Prostate gland (tissue), 2 donors: ENCODE results near the gene CARD8.

Source experiments
- POLR2A ChIP-seq: fragments of 450-650 bp; IDR thresholded peaks from one replicate; pipeline ENCODE4 v1.6.1; 2016; ENCODE audit warnings: antibody characterized with exemption, mild to moderate bottlenecking
- POLR2AphosphoS5 ChIP-seq: sonication (generic); formaldehyde crosslinking; IDR thresholded peaks from one replicate; pipeline ENCODE4 v1.6.1; 2017; ENCODE audit warnings: antibody characterized with exemption
- TF ChIP-seq, protein P1 (sequence below), 4 experiments: fragments of 200-600 bp in 2 of 4; fragments of 450-650 bp in 2 of 4; sonication (generic) in 2 of 4; IDR thresholded peaks; 1 replicate in 3 of 4; 2 replicates in 1 of 4; pipeline ENCODE4 v1.5.1; 2016 to 2019; ENCODE audit warnings: antibody characterized with exemption in 4 of 4, mild to moderate bottlenecking in 2 of 4, moderate library complexity in 2 of 4

DNA sequence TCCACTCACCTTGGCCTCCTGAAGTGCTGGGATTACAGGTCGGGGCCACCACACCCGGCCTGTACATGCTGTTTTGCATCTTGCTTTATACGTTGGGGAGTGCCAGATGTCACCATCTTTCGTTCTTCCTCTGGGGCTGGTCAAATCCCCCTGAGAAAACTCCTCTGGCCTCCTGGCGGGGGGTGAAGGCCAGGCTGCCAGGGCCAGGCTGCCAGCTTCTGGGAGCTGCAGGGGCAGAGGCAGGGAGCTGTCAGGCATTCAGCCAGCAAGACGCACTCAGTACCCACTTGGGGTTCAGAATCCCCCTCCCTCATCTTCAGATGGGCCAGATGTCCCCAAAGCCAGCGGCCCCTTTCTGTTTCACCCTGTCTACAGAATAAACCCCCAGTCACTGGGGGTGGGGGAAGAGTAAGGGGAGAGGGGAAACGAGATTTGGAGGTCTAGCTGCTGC is 69.1 kb downstream of the CARD8 start:
- TF ChIP-seq, protein P1, sequence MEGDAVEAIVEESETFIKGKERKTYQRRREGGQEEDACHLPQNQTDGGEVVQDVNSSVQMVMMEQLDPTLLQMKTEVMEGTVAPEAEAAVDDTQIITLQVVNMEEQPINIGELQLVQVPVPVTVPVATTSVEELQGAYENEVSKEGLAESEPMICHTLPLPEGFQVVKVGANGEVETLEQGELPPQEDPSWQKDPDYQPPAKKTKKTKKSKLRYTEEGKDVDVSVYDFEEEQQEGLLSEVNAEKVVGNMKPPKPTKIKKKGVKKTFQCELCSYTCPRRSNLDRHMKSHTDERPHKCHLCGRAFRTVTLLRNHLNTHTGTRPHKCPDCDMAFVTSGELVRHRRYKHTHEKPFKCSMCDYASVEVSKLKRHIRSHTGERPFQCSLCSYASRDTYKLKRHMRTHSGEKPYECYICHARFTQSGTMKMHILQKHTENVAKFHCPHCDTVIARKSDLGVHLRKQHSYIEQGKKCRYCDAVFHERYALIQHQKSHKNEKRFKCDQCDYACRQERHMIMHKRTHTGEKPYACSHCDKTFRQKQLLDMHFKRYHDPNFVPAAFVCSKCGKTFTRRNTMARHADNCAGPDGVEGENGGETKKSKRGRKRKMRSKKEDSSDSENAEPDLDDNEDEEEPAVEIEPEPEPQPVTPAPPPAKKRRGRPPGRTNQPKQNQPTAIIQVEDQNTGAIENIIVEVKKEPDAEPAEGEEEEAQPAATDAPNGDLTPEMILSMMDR (IDR thresholded peaks at IDR 0.05), result no peak
- TF ChIP-seq POLR2A, result no peak
- TF ChIP-seq POLR2AphosphoS5, result no peak
